ENCODE measurements around the gene FARSB. TPM values are rescaled to one million over a fixed set of nuclear protein-coding genes. Genes with fewer than 3 reads are reported as not detected.

Gene FARSB
- total RNA-seq, 1 experiment from 2014 or later: 72.1 TPM

GRCh38 chr2:222604749-222605515 lies 51.0 kb downstream of the FARSB start:
- BruUV-seq (replicated peaks): no TSS peak
- POLR2A ChIA-PET (ENCODE audit: low non-redundant PET): interaction anchor here (0.7 kb wide), 1 partner anchor 472 kb away, joined by 18 read pairs; no protein-coding TSS in a partner anchor
- peaks cover 14% of the 10 kb centered on the region for H3K36me3 ChIP-seq (ENCODE audit: insufficient read depth, low read length, poor library complexity, severe bottlenecking)

GRCh38 chr2:222603501-222603900 lies 52.4 kb downstream of the FARSB start:
- peaks cover 28% of the 10 kb centered on the region for H3K36me3 ChIP-seq (ENCODE audit: insufficient read depth, low read length, poor library complexity, severe bottlenecking)
- no peak overlapping the region for H3K4me3 ChIP-seq (ENCODE audit: low read depth, low read length, poor library complexity, severe bottlenecking)
- no peaks in the 10 kb centered on the region for H3K4me1 ChIP-seq (ENCODE audit: insufficient read depth, low read length, poor library complexity, severe bottlenecking)
- POLR2A ChIA-PET (ENCODE audit: low non-redundant PET): no interaction called here
- no peaks in the 10 kb centered on the region for H3K9me3 ChIP-seq (ENCODE audit: low read depth, low read length, poor library complexity, severe bottlenecking)
- intact Hi-C loops (cut with micrococcal nuclease; ENCODE audit: unreplicated experiment): no loop called here
- no peak for DNase-seq (ENCODE audit: low spot score)
- H3K27me3 ChIP-seq (replicated peaks; ENCODE audit: insufficient read depth, low read depth, low read length, poor library complexity): no peaks in the 10 kb centered on the region
- no TSS peak for BruUV-seq (replicated peaks)
- no peak overlapping the region for H3K27ac ChIP-seq (ENCODE audit: low read depth, low read length, poor library complexity, severe bottlenecking)
- TF ChIP-seq EZH2 (IDR thresholded peaks at IDR 0.05; ENCODE audit: borderline replicate concordance, low read depth, low read length, poor library complexity, severe bottlenecking) (no peak), CTCF (conservative IDR thresholded peaks at IDR 0.05; ENCODE audit: low read depth, low read length) (no peak)
- CTCF ChIA-PET: no interaction called here

More at GRCh38 chr2:222604749-222605515, 51.0 kb downstream of the FARSB start:
- H3K27me3 ChIP-seq (replicated peaks; ENCODE audit: insufficient read depth, low read depth, low read length, poor library complexity): no peaks in the 10 kb centered on the region
- H3K27ac ChIP-seq (ENCODE audit: low read depth, low read length, poor library complexity, severe bottlenecking): no peak overlapping the region
- no peak overlapping the region for H3K4me3 ChIP-seq (ENCODE audit: low read depth, low read length, poor library complexity, severe bottlenecking)
- DNase-seq (ENCODE audit: low spot score): no peak
- intact Hi-C loops (cut with micrococcal nuclease; ENCODE audit: unreplicated experiment): no loop called here
- CTCF ChIA-PET: interaction anchor here (0.6 kb wide), 2 partner anchors 115 to 287 kb away, joined by 4 to 5 read pairs; no protein-coding TSS in a partner anchor
- H3K9me3 ChIP-seq (ENCODE audit: low read depth, low read length, poor library complexity, severe bottlenecking): no peaks in the 10 kb centered on the region
- H3K4me1 ChIP-seq (ENCODE audit: insufficient read depth, low read length, poor library complexity, severe bottlenecking): peaks cover 7% of the 10 kb centered on the region
- TF ChIP-seq CTCF (conservative IDR thresholded peaks at IDR 0.05; ENCODE audit: low read depth, low read length): no peak
- TF ChIP-seq EZH2 (IDR thresholded peaks at IDR 0.05; ENCODE audit: borderline replicate concordance, low read depth, low read length, poor library complexity, severe bottlenecking): no peak

DNA sequence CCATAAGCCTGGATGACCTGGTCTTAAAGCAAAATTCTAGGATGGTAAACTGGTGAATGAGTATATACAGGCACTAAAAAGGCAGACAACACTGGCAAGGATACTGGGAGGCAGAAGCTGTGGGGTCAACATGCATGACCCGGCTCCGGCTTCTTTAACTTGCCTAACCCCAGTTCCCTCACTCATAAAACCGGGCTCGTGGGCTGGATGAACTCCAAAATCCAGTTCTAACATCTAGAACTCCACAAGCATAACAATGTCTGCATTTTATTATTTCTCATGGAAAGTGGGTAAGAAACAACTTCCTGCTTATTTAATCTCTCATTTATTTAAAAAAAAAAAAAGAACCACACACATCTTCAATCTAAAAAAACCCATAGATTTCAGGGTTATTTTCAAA lies 57.3 kb downstream of the FARSB start:
- H3K9me3 ChIP-seq (ENCODE audit: low read depth, low read length, poor library complexity, severe bottlenecking): no peaks in the 10 kb centered on the region
- no peak for TF ChIP-seq CTCF (conservative IDR thresholded peaks at IDR 0.05; ENCODE audit: low read depth, low read length)
- TF ChIP-seq EZH2 (IDR thresholded peaks at IDR 0.05; ENCODE audit: borderline replicate concordance, low read depth, low read length, poor library complexity, severe bottlenecking): no peak
- H3K27ac ChIP-seq (ENCODE audit: low read depth, low read length, poor library complexity, severe bottlenecking): no peak overlapping the region
- H3K4me1 ChIP-seq (ENCODE audit: insufficient read depth, low read length, poor library complexity, severe bottlenecking): no peaks in the 10 kb centered on the region
- H3K27me3 ChIP-seq (replicated peaks; ENCODE audit: insufficient read depth, low read depth, low read length, poor library complexity): no peaks in the 10 kb centered on the region
- DNase-seq (ENCODE audit: low spot score): no peak
- CTCF ChIA-PET: no interaction called here
- H3K36me3 ChIP-seq (ENCODE audit: insufficient read depth, low read length, poor library complexity, severe bottlenecking): peaks cover 29% of the 10 kb centered on the region
- POLR2A ChIA-PET (ENCODE audit: low non-redundant PET): no interaction called here
- no peak overlapping the region for H3K4me3 ChIP-seq (ENCODE audit: low read depth, low read length, poor library complexity, severe bottlenecking)
- intact Hi-C loops (cut with micrococcal nuclease; ENCODE audit: unreplicated experiment): no loop called here
- no TSS peak for BruUV-seq (replicated peaks)
